Tibial nerve (tissue), 4 donors: Measurements from ENCODE around the gene CELSR1. TPM values are rescaled to one million over a fixed set of nuclear protein-coding genes. Genes with fewer than 3 reads are reported as not detected.

Experiments
- DNase-seq, 2 donors: peaks; one replicate each; pipeline ENCODE4 v3.0.0-alpha.2; 2019; ENCODE audit warnings: low spot score in 2 of 2
- H3K27ac ChIP-seq, 4 donors: fragments of 200-600 bp; sonication (generic) in 3 of 4; one replicate each; pipeline ENCODE4 v1.5.1; 2017 to 2019; ENCODE audit warnings: mild to moderate bottlenecking in 1 of 4
- H3K27me3 ChIP-seq, 2 donors: fragments of 200-600 bp; sonication (generic) in 1 of 2; one replicate each; pipeline versions ENCODE4 v1.5.1 to v1.6.0; 2017 to 2019
- H3K36me3 ChIP-seq, 3 donors: fragments of 200-600 bp; sonication (generic); one replicate each; pipeline ENCODE4 v1.5.1; 2018 to 2019
- H3K4me1 ChIP-seq, 4 donors: fragments of 200-600 bp; sonication (generic) in 3 of 4; one replicate each; pipeline ENCODE4 v1.5.1; 2017 to 2019
- H3K4me3 ChIP-seq, 4 donors: fragments of 200-600 bp; sonication (generic) in 3 of 4; one replicate each; pipeline ENCODE4 v1.5.1; 2017 to 2019; ENCODE audit warnings: mild to moderate bottlenecking in 1 of 4, moderate library complexity in 1 of 4
- H3K9me3 ChIP-seq, 4 donors: fragments of 200-600 bp; sonication (generic) in 3 of 4; one replicate each; pipeline ENCODE4 v1.5.1; 2017 to 2019
- CTCF ChIP-seq, 5 experiments: fragments of 200-600 bp in 3 of 5; fragments of 450-650 bp in 2 of 5; sonication (generic) in 3 of 5; IDR thresholded peaks; one replicate each; pipeline ENCODE4 v1.5.1; 2016 to 2019; ENCODE audit warnings: antibody characterized with exemption in 5 of 5, mild to moderate bottlenecking in 3 of 5, moderate library complexity in 2 of 5
- EP300 ChIP-seq, 2 donors: sonication (generic); formaldehyde crosslinking; IDR thresholded peaks; one replicate each; pipeline ENCODE4 v1.6.1; 2017; ENCODE audit warnings: antibody characterized with exemption in 2 of 2, mild to moderate bottlenecking in 1 of 2
- POLR2A ChIP-seq, 2 donors: fragments of 450-650 bp; IDR thresholded peaks; one replicate each; pipeline ENCODE4 v1.6.1; 2017; ENCODE audit warnings: antibody characterized with exemption in 2 of 2, mild to moderate bottlenecking in 2 of 2, moderate library complexity in 2 of 2
- WGBS, 2 donors: methylation state at CpG; one replicate each; pipeline ENCODE4 v1.1.5; 2018; 5-methylcytosine and 5-hydroxymethylcytosine counted together
- total RNA-seq, 4 donors: library from RNA; depleted of rRNA; stranded (reverse); fragments of >200 nt; gene quantifications; one replicate each; pipeline ENCODE4 v1.1.0, GENCODE V29; 2016

CELSR1 gene
- total RNA-seq, 4 donors from 2014 or later: 1.0 to 5.9 (median 2.6) TPM

GRCh38 chr22:46366327-46366731 is 171.1 kb downstream of the CELSR1 start:
- H3K27me3 ChIP-seq: peaks cover 0 to 35% of the 10 kb centered on the region in 2 donors
- TF ChIP-seq POLR2A (IDR thresholded peaks at IDR 0.05): no peak
- TF ChIP-seq CTCF (IDR thresholded peaks at IDR 0.05): no peak
- TF ChIP-seq EP300 (IDR thresholded peaks at IDR 0.05): no peak
- H3K4me1 ChIP-seq: peaks cover 0 to 4% (median 2%) of the 10 kb centered on the region in 4 donors
- no peak overlapping the region for H3K4me3 ChIP-seq
- no peak for DNase-seq
- no peak overlapping the region for H3K27ac ChIP-seq
- H3K9me3 ChIP-seq: no peaks in the 10 kb centered on the region
- H3K36me3 ChIP-seq: no peaks in the 10 kb centered on the region
- WGBS, 2 donors: 51 to 73% methylated on average over 14 to 15 of the region's 19 CpGs

DNA sequence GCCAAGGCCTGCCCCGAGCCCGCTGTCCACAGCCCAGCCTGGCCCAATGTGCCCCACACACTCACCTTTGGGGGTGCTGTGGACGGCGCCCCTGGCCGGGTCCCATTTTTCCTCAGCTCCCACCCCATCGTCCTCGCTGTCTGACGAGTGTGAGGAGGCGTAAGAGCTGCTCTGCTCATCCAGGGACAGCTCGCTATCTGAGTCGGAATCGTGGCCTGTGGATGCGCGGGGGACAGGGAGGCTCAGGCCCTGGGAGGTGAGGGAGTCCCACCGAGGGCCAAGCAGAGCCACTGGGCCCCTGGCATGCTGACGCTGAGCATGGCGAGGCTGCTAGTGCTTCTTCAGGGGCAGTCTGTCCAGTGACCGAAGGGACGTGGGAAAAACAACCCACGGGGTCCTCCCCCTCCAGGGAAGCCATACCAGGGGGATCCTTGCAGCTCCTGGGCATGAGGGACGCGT is 172.2 kb downstream of the CELSR1 start:
- peaks cover 0 to 8% (median 0%) of the 10 kb centered on the region in 4 donors for H3K9me3 ChIP-seq
- peaks cover 0 to 35% of the 10 kb centered on the region in 2 donors for H3K27me3 ChIP-seq
- peaks cover 0 to 4% (median 2%) of the 10 kb centered on the region in 4 donors for H3K4me1 ChIP-seq
- TF ChIP-seq EP300 (IDR thresholded peaks at IDR 0.05) (no peak), POLR2A (IDR thresholded peaks at IDR 0.05) (no peak), CTCF (IDR thresholded peaks at IDR 0.05) (no peak)
- DNase-seq: no peak
- no peak overlapping the region for H3K4me3 ChIP-seq
- no peak overlapping the region for H3K27ac ChIP-seq
- 84 to 88% methylated on average over 17 to 22 of the region's 22 CpGs for WGBS, 2 donors
- H3K36me3 ChIP-seq: peaks cover 0 to 1% (median 0%) of the 10 kb centered on the region in 3 donors

- WGBS, 2 donors: 70 to 76% methylated on average over 20 to 24 of the region's 26 CpGs
- Histone ChIP-seq H3K36me3 (peaks cover 0 to 8% (median 0%) of the 10 kb centered on the region in 3 donors), H3K4me3 (no peak overlapping the region), H3K27ac (no peak overlapping the region), H3K4me1 (peaks cover 0 to 4% (median 2%) of the 10 kb centered on the region in 4 donors), H3K9me3 (peaks cover 0 to 13% (median 0%) of the 10 kb centered on the region in 4 donors), H3K27me3 (peaks cover 0 to 35% of the 10 kb centered on the region in 2 donors)
- DNase-seq: no peak
- no peak for TF ChIP-seq CTCF (IDR thresholded peaks at IDR 0.05)
- no peak for TF ChIP-seq POLR2A (IDR thresholded peaks at IDR 0.05)
- no peak for TF ChIP-seq EP300 (IDR thresholded peaks at IDR 0.05)
Observed at GRCh38 chr22:46364341-46365165, 172.9 kb downstream of the CELSR1 start.

DNA sequence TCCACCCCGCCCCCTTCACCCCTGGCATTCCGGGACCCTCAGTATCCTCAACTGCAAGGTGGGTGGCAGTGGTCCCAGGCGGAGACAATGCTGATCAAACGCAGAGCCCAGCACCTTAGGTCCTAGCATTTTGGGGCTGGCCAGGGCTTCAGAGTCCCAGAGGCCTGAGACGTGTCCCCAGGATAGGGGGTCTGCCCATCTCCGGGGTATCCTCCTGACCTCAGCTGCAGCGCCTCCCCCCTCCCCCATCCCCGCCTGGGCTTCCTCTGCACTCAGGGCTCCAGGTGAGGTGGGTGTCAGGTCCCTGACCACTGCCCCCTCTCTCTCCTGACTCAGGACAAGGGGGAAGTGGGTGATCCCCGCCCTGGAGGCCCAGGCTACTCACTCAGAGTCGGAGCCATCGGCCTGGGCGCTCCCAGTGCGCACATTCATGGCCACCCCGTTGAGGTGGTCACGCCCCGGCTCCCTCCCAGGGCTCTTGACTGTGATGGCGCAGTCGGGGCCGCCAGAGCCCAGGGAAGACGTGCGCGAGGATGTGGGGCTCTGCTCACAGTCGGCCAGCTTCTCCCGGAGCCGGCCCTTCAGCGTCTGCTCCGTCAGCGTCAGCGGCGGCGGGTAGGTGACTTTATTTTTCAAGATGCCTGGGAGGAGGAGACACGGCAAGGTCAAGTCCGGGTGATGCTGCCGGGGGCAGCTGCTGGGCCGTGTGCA is 173.7 kb downstream of the CELSR1 start:
- Histone ChIP-seq H3K36me3 (peaks cover 0 to 16% (median 0%) of the 10 kb centered on the region in 3 donors), H3K27me3 (peaks cover 0 to 35% of the 10 kb centered on the region in 2 donors), H3K4me3 (no peak overlapping the region), H3K4me1 (peaks cover 0 to 4% (median 2%) of the 10 kb centered on the region in 4 donors), H3K9me3 (peaks cover 0 to 13% (median 0%) of the 10 kb centered on the region in 4 donors), H3K27ac (no peak overlapping the region)
- TF ChIP-seq CTCF (IDR thresholded peaks at IDR 0.05) (no peak), EP300 (IDR thresholded peaks at IDR 0.05) (no peak), POLR2A (IDR thresholded peaks at IDR 0.05) (no peak)
- WGBS, 2 donors: 76 to 90% methylated on average over 33 to 35 of the region's 35 CpGs
- DNase-seq: no peak
